HK-2 (cell line): ENCODE results near the gene DYNC1I1.

ENCODE experiments used
- DNase-seq: peaks from one replicate; pipeline ENCODE4 v3.0.0-alpha.2; 2018; ENCODE audit not compliant: unreplicated experiment

Gene DYNC1I1

GRCh38 chr7:96143495-96144259, 371.3 kb downstream of the DYNC1I1 start:
- no peak for DNase-seq

- no peak for DNase-seq
These were observed 371.8 kb downstream of the DYNC1I1 start for GRCh38 chr7:96144260-96144526.
